ENCODE results near the gene ZNF750. TPM values are rescaled to one million over a fixed set of nuclear protein-coding genes. Genes with fewer than 3 reads are reported as not detected.
A peak's percentile ranks its signal among the peaks of the same experiment; 100 is the strongest.

Gene ZNF750
- total and polyA plus RNA-seq, 10 of the 15 experiments (the other 5 are each of a cell fraction or from before 2014, with no cell fraction given): 0.06 TPM; not detected in 9

DNA sequence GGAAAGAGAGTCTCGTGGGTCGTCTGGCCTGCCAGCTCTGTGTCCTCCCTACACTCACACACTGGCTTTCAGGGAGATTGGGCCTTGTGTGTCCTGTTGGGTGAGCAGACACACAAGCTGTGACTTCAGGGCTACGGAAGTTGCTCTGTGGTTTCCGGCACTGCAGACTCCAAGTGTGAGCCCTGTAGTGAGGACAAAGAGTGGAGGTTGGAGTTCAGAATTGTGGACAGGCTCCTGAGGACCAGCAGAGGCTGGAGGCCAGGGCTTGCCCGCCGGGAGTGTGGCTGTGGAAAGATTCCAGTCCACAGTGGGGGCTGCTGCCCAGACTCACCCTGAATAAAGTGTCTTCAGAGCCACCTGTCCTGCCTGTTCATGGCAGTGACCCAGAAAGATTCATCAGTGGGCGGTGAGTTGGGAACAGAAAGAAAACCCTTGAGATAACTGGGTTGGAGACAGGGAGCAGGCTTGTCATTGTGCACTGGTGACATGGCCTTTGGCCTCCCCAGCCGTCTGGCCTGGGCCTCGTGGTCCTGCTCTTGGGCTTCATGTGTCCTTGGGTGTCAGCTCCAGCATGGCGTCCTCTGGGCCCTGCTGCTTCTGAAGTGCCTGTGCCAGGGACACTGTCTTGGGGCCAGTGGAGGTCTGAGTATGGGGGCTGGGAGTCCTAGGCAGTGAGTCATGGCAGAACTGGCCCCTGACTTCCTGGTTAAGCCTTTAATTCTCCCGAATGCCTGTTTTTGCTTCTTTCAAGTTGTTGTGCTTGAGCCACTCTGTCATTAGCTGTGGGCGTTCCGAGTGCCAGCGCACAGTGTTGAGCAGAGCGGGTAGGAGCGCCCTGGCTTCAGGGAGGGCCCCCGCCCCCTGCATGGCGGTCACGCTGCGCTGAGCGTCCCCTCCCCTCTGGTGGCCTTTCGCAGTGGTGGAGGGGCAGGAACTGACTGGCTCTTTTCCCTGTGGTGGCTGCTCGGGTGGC lies 19.9 kb upstream of the ZNF750 start:
- Histone ChIP-seq H2AFZ (ENCODE audit: control insufficient read depth, low read depth, low read length) (peak overlapping the region; percentile 70), H3K4me1 (ENCODE audit: control insufficient read depth, insufficient read depth, low read length) (peaks cover 50% of the 10 kb centered on the region), H3K4me2 (ENCODE audit: control insufficient read depth, insufficient read depth) (peak overlapping the region; percentile 70), H3K79me2 (ENCODE audit: control insufficient read depth, insufficient read depth, low read length) (peaks cover 30% of the 10 kb centered on the region), H4K20me1 (ENCODE audit: control insufficient read depth, insufficient read depth) (no peaks in the 10 kb centered on the region), H3K9me3 (replicated peaks; ENCODE audit: control insufficient read depth, insufficient read depth, low read length) (no peaks in the 10 kb centered on the region), H3K27me3 (replicated peaks in 1 of 2; ENCODE audit: control insufficient read depth in 2 of 2, insufficient read depth in 2 of 2, low read length in 1 of 2) (no peaks in the 10 kb centered on the region), H3K36me3 (ENCODE audit: control insufficient read depth in 2 of 2, insufficient read depth in 2 of 2, low read length in 1 of 2) (no peaks in the 10 kb centered on the region; a peak in 1 of 4 replicates), H3K27ac (ENCODE audit: control insufficient read depth, insufficient read depth) (peak overlapping the region; percentile 79), H3K9ac (ENCODE audit: control insufficient read depth, insufficient read depth, low read length) (peak overlapping the region; percentile 58), H3K4me3 (peak overlapping the region; percentile 62)
- FAIRE-seq (no peak), ATAC-seq (peak; percentile 81), DNase-seq (ENCODE audit: low read depth, low spot score) (peak; percentile 63)
- ChIA-PET CTCF (interaction anchor here (1.5 to 2.5 kb wide), 3 partner anchors 12 to 17 kb away, joined by 3 to 11 read pairs (median 8); no protein-coding TSS in a partner anchor), SMC1A (ENCODE audit: uncharacterized antibody, unreplicated experiment) (interaction anchor here (1.0 to 3.1 kb wide), 7 partner anchors 10 to 286 kb away, joined by 3 to 15 read pairs (median 3); no protein-coding TSS in a partner anchor), RAD21 (ENCODE audit: unreplicated experiment) (interaction anchor here (4.8 kb wide), 1 partner anchor 11 kb away, joined by 30 read pairs; no protein-coding TSS in a partner anchor), POLR2A (interaction anchor here (0.6 to 3.1 kb wide), 4 partner anchors 11 to 106 kb away, joined by 3 to 17 read pairs (median 5); no protein-coding TSS in a partner anchor)
- TSS peak; percentile 75 for BruUV-seq (replicated peaks)
- intact Hi-C loops (cut with micrococcal nuclease; ENCODE audit: unreplicated experiment) (loop anchor here (10.0 kb wide), 1 partner anchor 75 kb away; no protein-coding TSS in a partner anchor), in situ Hi-C loops (cut with MboI) (no loop called here)
- 90% methylated on average over 23 of the region's 23 CpGs for WGBS (ENCODE audit: insufficient coverage, insufficient replicate concordance, low lambda C conversion rate, missing lambda C conversion rate)
- TF ChIP-seq NBN (IDR thresholded peaks at IDR 0.05) (peak; percentile 86), NR2F1 (conservative IDR thresholded peaks at IDR 0.05) (peak; percentile 75), ESRRA (IDR thresholded peaks at IDR 0.05; ENCODE audit: low read length) (no peak), YY1 (IDR thresholded peaks at IDR 0.05; ENCODE audit: low read depth, low read length) (peak; percentile 62; the same call in 1 of the 2 replicates), ASH2L (IDR thresholded peaks at IDR 0.05; ENCODE audit: borderline replicate concordance, low read depth) (no peak), TBL1XR1 (IDR thresholded peaks at IDR 0.05; ENCODE audit: low read depth, low read length) (no peak), STAT3 (IDR thresholded peaks at IDR 0.05; ENCODE audit: low read depth, low read length) (no peak), SP1 (IDR thresholded peaks at IDR 0.05; ENCODE audit: low read depth, low read length) (no peak), LARP7 (IDR thresholded peaks at IDR 0.05) (no peak), BHLHE40 (IDR thresholded peaks at IDR 0.05; ENCODE audit: borderline replicate concordance in 1 of 2, low read depth in 2 of 2, low read length in 1 of 2) (peak; percentile 45 to 79; a peak in 3 of 4 replicates), MXI1 (IDR thresholded peaks at IDR 0.05; ENCODE audit: low read depth, low read length) (0 out of 2 replicates have a peak, but pooled peaks have one; percentile 59)
- TF ChIP-seq, protein P1, sequence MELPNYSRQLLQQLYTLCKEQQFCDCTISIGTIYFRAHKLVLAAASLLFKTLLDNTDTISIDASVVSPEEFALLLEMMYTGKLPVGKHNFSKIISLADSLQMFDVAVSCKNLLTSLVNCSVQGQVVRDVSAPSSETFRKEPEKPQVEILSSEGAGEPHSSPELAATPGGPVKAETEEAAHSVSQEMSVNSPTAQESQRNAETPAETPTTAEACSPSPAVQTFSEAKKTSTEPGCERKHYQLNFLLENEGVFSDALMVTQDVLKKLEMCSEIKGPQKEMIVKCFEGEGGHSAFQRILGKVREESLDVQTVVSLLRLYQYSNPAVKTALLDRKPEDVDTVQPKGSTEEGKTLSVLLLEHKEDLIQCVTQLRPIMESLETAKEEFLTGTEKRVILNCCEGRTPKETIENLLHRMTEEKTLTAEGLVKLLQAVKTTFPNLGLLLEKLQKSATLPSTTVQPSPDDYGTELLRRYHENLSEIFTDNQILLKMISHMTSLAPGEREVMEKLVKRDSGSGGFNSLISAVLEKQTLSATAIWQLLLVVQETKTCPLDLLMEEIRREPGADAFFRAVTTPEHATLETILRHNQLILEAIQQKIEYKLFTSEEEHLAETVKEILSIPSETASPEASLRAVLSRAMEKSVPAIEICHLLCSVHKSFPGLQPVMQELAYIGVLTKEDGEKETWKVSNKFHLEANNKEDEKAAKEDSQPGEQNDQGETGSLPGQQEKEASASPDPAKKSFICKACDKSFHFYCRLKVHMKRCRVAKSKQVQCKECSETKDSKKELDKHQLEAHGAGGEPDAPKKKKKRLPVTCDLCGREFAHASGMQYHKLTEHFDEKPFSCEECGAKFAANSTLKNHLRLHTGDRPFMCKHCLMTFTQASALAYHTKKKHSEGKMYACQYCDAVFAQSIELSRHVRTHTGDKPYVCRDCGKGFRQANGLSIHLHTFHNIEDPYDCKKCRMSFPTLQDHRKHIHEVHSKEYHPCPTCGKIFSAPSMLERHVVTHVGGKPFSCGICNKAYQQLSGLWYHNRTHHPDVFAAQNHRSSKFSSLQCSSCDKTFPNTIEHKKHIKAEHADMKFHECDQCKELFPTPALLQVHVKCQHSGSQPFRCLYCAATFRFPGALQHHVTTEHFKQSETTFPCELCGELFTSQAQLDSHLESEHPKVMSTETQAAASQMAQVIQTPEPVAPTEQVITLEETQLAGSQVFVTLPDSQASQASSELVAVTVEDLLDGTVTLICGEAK (IDR thresholded peaks at IDR 0.05; ENCODE audit: borderline replicate concordance): no peak
- TF ChIP-seq, protein P2, sequence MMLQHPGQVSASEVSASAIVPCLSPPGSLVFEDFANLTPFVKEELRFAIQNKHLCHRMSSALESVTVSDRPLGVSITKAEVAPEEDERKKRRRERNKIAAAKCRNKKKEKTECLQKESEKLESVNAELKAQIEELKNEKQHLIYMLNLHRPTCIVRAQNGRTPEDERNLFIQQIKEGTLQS (IDR thresholded peaks at IDR 0.05; ENCODE audit: borderline replicate concordance, extremely low read depth, low read depth, low read length): no peak
- TF ChIP-seq, protein P3, sequence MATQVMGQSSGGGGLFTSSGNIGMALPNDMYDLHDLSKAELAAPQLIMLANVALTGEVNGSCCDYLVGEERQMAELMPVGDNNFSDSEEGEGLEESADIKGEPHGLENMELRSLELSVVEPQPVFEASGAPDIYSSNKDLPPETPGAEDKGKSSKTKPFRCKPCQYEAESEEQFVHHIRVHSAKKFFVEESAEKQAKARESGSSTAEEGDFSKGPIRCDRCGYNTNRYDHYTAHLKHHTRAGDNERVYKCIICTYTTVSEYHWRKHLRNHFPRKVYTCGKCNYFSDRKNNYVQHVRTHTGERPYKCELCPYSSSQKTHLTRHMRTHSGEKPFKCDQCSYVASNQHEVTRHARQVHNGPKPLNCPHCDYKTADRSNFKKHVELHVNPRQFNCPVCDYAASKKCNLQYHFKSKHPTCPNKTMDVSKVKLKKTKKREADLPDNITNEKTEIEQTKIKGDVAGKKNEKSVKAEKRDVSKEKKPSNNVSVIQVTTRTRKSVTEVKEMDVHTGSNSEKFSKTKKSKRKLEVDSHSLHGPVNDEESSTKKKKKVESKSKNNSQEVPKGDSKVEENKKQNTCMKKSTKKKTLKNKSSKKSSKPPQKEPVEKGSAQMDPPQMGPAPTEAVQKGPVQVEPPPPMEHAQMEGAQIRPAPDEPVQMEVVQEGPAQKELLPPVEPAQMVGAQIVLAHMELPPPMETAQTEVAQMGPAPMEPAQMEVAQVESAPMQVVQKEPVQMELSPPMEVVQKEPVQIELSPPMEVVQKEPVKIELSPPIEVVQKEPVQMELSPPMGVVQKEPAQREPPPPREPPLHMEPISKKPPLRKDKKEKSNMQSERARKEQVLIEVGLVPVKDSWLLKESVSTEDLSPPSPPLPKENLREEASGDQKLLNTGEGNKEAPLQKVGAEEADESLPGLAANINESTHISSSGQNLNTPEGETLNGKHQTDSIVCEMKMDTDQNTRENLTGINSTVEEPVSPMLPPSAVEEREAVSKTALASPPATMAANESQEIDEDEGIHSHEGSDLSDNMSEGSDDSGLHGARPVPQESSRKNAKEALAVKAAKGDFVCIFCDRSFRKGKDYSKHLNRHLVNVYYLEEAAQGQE (IDR thresholded peaks at IDR 0.05; ENCODE audit: low read depth, low read length): no peak
